HG02642 (cell line): ENCODE results near the gene KIRREL3.

Experiments used
- ATAC-seq: cut with Tn5 transposase; IDR thresholded peaks from one replicate; pipeline ENCODE4 v1.9.1; 2021; ENCODE audit warnings: mild to moderate bottlenecking; ENCODE audit not compliant: unreplicated experiment, poor library complexity

The KIRREL3 gene

GRCh38 chr11:126700768-126701519, 299.6 kb downstream of the KIRREL3 start:
- ATAC-seq, result no peak

- no peak for ATAC-seq
Measured at GRCh38 chr11:126698576-126698975, 302.0 kb downstream of the KIRREL3 start.

GRCh38 chr11:126697936-126698335, 302.6 kb downstream of the KIRREL3 start:
- no peak for ATAC-seq

- ATAC-seq, result no peak
Measured at GRCh38 chr11:126696982-126697381, 303.6 kb downstream of the KIRREL3 start.

GRCh38 chr11:126695293-126695692, 305.3 kb downstream of the KIRREL3 start:
- ATAC-seq, result no peak

- ATAC-seq, result no peak
Measured at GRCh38 chr11:126694065-126694625, 306.4 kb downstream of the KIRREL3 start.

- no peak for ATAC-seq
Measured at GRCh38 chr11:126687477-126687876, 313.1 kb downstream of the KIRREL3 start.

GRCh38 chr11:126686938-126687337, 313.6 kb downstream of the KIRREL3 start:
- no peak for ATAC-seq

- ATAC-seq, result no peak
Measured at GRCh38 chr11:126683766-126684728, 316.5 kb downstream of the KIRREL3 start.

- ATAC-seq, result no peak
Measured at GRCh38 chr11:126682590-126682989, 318.0 kb downstream of the KIRREL3 start.

GRCh38 chr11:126680700-126681099, 319.9 kb downstream of the KIRREL3 start:
- ATAC-seq, result no peak

GRCh38 chr11:126680131-126680530, 320.4 kb downstream of the KIRREL3 start:
- ATAC-seq, result no peak

GRCh38 chr11:126679033-126679432, 321.5 kb downstream of the KIRREL3 start:
- no peak for ATAC-seq

- no peak for ATAC-seq
Measured at GRCh38 chr11:126676536-126676935, 324.0 kb downstream of the KIRREL3 start.

- ATAC-seq, result no peak
Measured at GRCh38 chr11:126673319-126673718, 327.3 kb downstream of the KIRREL3 start.

- no peak for ATAC-seq
Measured at GRCh38 chr11:126669416-126669815, 331.2 kb downstream of the KIRREL3 start.

- no peak for ATAC-seq
Measured at GRCh38 chr11:126664643-126665042, 335.9 kb downstream of the KIRREL3 start.

GRCh38 chr11:126663749-126664592, 336.6 kb downstream of the KIRREL3 start:
- no peak for ATAC-seq

- no peak for ATAC-seq
Measured at GRCh38 chr11:126662035-126662790, 338.4 kb downstream of the KIRREL3 start.
